T-helper 22 cell (primary cell): ENCODE results near the gene PRDX5.
"Not testable (repeated sequence)": the region's sequence is repeated elsewhere in the genome, so short reads cannot be mapped to it uniquely, and the experiment has no call there.

Experiments
- DNase-seq: peaks from one replicate; pipeline ENCODE4 v3.0.0-alpha.2; 2020; ENCODE audit warnings: low read depth

The PRDX5 gene

DNA sequence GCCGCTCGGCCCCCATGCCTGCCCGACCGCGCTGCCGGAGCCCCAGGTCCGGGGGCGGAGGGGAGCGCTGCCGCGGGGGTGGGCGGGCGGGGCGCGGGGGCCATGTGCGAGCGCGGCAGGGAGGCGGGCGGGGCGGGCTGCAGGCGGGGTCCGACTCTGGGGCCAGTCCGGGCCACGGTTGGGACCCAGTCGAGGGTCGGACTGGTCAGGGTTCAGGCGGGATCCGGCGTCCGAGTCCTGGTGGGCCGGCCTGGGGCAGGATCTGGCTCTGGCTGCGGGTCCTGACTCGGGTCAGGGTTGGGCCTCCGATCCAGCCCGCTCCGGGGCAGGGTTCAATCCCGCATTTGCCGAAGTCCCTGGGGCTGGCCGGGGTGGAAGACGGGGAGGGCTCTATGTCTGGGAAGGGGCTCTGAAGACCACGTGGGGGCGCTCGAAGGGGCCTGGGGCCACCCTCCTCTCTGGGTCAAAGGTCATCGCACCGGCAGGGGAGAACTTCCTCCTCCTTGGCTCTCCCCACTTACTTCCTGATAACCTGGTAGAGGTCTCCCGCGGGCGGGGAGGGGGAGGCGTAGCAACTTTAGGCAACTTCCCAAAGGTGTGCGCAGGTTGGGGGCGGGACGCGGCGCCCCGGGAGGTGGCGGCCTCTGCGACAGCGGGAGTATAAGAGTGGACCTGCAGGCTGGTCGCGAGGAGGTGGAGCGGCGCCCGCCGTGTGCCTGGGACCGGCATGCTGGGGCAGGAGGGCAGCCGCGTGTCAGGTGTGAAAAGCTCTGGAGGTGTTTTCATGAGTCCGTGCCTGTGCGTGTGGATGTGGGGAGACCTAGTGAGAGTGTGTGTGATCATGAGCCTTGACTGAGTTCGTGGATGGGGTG lies 12.0 kb upstream of the PRDX5 start:
- DNase-seq = peak; percentile 72

DNA sequence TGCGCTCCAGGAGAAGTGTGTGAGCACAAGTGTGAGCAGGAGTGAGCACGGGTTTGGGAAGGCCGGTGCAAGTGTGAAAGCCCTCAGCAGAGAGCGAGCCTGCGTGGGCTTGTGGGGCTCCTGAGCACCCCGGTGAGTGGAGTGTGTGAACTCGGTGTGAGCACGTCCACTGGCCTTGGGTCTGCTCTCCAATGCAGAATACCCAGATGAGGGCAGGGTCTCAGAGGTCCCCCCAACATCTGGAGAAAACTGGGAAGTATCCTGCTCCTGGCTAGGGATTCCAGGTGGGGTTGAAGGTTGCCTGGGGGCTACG lies 11.4 kb upstream of the PRDX5 start:
- no peak for DNase-seq

DNA sequence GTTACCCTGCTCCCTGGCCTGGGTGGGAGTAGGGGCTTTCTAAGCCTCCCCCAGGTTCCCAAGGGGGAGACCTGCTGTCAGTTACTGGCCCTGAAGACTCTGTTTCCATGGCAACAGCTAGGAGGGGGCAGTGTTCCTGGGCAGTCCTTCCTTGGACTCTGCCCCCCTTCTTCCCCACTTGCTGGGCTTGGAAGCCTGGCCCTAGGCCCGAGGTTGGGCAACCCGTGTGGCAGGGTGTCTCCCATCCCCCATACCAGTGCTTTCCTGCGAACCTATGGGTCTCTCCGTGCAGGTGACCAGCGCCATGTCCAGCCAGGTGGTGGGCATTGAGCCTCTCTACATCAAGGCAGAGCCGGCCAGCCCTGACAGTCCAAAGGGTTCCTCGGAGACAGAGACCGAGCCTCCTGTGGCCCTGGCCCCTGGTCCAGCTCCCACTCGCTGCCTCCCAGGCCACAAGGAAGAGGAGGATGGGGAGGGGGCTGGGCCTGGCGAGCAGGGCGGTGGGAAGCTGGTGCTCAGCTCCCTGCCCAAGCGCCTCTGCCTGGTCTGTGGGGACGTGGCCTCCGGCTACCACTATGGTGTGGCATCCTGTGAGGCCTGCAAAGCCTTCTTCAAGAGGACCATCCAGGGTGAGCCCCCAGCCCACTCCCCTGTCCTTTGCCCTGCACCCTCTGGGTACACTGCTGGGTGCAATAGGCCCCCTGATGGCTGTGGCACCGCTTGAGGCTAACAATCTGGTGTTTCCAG lies 10.9 kb upstream of the PRDX5 start:
- DNase-seq = no peak

DNA sequence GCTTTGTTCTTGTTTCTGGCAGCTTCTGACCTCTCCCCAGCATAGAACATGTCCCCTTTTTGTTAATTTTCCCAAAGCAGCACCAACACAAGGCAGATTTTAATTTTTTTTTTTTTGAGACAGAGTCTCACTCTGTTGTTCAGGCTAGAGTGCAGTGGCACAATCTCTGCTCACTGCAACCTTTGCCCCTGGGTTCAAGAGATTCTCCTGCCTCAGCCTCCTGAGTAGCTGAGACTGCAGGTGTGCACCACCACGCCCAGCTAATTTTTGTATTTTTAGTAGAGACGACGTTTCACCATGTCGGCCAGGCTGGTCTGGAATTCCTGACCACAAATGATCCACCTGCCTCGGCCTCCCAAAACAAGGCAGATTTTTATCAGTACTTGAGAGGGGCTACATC lies 10.1 kb upstream of the PRDX5 start:
- DNase-seq = not testable (repeated sequence)

DNA sequence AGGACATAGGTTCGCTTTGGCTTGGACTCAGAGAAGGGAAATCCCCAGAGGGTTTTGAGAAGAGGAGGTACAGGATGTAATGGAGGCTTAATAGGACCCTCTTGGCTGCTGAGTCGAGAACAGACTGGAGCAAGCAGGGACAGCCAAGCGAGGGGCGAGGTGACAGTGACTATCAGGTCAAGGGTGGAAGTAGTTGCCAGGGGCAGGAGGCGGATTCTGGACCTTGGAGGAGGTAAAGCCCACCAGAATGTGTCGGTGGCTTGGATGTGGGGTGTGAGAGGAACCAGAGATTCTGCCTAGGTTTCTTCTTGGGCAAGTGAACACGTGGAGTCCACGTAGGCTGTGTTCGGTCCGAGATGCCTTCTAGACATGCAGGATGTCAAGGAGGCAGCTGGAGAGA lies 5.0 kb upstream of the PRDX5 start:
- no peak for DNase-seq

GRCh38 chr11:64313491-64314145 lies 4.3 kb upstream of the PRDX5 start:
- DNase-seq = no peak

DNA sequence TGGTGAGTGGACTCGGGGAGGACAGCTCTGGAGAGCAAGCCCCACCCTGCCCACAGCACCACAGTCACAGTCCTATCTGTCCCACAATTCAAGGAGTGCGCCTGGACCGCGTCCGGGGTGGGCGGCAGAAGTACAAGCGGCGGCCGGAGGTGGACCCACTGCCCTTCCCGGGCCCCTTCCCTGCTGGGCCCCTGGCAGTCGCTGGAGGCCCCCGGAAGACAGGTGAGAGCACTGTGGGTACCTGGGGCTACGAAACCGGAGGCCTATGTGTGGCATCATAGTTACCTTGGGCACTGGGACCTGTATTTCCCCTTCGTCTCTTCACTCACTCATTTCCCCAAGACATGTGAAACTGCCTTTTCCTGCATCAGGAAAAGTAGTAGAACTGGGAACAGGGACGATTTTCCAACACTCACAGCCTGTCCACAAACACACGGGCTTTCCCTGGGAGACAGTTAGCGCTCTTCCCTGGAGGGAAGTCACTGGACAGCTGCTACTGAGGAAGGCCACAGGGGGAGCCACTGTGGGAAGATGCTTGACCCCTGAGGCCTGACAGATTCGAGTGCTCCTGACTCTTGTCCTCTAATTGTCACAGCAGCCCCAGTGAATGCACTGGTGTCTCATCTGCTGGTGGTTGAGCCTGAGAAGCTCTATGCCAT lies 3.6 kb upstream of the PRDX5 start:
- DNase-seq = no peak

GRCh38 chr11:64314805-64315561 lies 2.9 kb upstream of the PRDX5 start:
- DNase-seq = no peak

DNA sequence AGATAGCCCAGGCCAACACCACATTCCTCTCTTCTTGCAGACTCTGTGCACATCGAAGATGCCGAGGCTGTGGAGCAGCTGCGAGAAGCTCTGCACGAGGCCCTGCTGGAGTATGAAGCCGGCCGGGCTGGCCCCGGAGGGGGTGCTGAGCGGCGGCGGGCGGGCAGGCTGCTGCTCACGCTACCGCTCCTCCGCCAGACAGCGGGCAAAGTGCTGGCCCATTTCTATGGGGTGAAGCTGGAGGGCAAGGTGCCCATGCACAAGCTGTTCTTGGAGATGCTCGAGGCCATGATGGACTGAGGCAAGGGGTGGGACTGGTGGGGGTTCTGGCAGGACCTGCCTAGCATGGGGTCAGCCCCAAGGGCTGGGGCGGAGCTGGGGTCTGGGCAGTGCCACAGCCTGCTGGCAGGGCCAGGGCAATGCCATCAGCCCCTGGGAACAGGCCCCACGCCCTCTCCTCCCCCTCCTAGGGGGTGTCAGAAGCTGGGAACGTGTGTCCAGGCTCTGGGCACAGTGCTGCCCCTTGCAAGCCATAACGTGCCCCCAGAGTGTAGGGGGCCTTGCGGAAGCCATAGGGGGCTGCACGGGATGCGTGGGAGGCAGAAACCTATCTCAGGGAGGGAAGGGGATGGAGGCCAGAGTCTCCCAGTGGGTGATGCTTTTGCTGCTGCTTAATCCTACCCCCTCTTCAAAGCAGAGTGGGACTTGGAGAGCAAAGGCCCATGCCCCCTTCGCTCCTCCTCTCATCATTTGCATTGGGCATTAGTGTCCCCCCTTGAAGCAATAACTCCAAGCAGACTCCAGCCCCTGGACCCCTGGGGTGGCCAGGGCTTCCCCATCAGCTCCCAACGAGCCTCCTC lies 2.0 kb upstream of the PRDX5 start:
- not testable (repeated sequence) for DNase-seq

DNA sequence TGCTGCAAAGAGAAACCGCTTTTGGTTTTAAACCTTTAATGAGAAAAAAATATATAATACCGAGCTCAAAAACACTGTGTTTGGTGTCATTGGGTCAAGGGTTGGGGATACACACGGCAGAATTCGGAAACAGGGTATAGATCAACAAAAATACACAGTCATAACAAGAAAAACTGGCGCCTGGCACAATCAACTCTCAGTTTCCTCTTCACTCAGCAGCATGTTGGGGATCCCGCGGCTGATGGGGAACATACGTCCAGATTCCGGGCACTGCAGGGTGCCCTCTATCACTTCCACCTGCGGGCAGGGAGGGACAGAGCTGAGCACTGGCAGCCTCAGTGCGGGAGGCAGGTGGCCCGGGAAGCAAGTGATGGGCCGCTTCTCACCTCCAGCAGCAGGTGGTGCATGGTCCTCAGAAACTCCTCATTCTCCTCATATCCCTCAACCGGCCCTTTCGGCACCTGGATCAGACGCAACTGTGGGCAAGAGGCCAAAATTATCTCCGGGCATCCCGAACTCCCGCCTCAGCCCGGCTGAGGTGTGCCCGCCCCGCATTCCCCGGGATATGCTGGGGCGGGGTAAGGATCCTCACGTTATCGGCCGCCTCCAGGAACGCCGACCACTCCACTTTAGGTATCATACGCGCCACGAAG lies 1.1 kb upstream of the PRDX5 start:
- DNase-seq = peak; percentile 37

- peak; percentile 99 for DNase-seq
Observed at GRCh38 chr11:64317325-64317960, 478 bp upstream of the PRDX5 start, which contains the start of gene TRMT112. TSS of gene TRMT112 (minus strand) at chr11:64317559. CDS start at chr11:64317526, 33 bp downstream.

- no peak for DNase-seq
Observed at GRCh38 chr11:64318766-64319761, 1.1 kb downstream of the PRDX5 start.

DNA sequence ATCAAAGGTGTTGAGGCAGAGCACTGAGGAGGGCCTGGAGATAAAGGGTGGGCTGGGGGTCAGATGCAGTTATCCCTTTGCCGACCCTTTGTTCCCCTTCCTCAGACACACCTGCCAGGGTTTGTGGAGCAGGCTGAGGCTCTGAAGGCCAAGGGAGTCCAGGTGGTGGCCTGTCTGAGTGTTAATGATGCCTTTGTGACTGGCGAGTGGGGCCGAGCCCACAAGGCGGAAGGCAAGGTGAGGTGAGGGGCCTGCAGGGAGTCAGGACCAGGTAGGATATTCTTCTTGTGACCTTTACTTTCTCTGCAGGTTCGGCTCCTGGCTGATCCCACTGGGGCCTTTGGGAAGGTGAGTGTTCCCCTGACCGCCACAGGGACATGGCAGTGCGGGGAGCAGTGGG lies 2.6 kb downstream of the PRDX5 start:
- no peak for DNase-seq

GRCh38 chr11:64321026-64321425 lies 3.1 kb downstream of the PRDX5 start:
- DNase-seq = no peak

DNA sequence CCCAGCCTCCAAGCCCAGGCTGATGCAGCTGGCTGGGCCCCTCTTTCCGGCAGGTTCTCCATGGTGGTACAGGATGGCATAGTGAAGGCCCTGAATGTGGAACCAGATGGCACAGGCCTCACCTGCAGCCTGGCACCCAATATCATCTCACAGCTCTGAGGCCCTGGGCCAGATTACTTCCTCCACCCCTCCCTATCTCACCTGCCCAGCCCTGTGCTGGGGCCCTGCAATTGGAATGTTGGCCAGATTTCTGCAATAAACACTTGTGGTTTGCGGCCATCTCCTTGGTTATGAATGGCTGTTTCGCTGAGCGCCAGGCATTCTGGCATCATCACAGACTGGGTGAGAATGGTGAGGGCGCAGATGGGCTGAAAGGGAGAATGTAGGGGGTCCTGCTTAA lies 3.6 kb downstream of the PRDX5 start:
- DNase-seq = no peak

GRCh38 chr11:64322925-64323260 lies 5.0 kb downstream of the PRDX5 start:
- no peak for DNase-seq

DNA sequence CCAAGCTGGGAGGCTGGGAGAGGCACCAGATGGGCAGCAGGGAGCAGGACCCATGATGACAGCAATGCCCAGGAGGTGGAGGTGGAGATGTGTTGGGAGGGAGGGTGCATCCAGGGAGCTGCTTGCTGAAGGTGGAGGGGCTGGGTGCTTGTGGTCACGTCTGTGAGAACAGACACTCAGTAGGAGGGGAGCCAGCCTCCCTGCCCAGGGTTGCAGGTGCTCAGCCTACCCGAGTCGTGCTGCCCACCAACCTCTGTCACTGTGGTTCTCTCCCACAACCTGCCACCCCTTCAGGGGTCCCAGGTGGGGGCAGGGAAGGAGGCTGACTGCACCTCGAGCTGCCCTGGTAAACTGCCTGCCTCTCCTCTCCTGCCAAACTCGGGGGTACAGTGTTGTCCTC lies 5.5 kb downstream of the PRDX5 start:
- no peak for DNase-seq

DNA sequence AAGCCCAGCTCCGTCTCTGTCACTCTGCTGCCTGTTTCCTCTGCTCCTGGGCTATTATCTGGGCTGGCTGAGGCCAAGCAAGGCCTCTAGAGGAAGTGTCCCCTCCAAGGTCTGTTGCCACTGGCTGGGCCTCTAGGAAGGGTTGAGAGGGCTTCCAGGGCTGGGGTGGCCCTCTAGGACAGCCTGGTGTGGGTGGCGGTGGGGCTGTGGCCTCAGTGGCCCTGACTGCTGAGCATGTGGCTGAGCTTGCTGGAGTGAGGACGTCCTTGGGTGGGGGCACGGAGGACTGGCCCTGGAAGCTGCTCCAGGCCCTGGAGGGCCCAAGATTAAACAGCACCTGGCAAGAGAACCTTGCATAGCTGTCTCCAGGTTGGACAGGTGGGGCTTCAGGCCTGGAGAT lies 6.1 kb downstream of the PRDX5 start:
- not testable (repeated sequence) for DNase-seq
